HepG2 (cell line): ENCODE measurements around the gene RNH1. TPM values are rescaled to one million over a fixed set of nuclear protein-coding genes. Genes with fewer than 3 reads are reported as not detected.

ENCODE experiments used
- AFF4 ChIP-seq: sonication (generic); formaldehyde crosslinking; IDR thresholded peaks from 2 replicates; pipeline ENCODE4 v1.4.0; 2020; ENCODE audit warnings: missing genetic modification reagents
- FOXA1 ChIP-seq, 2 experiments: fragments of 450-650 bp in 1 of 2; sonication (generic) in 1 of 2; formaldehyde crosslinking in 1 of 2; IDR thresholded peaks; 2 replicates each; pipeline versions ENCODE4 v1.4.0 to v1.6.1; 2016 to 2020; ENCODE audit warnings: missing genetic modification reagents in 1 of 2
- GPN1 ChIP-seq: sonication (generic); formaldehyde crosslinking; IDR thresholded peaks from 2 replicates; pipeline ENCODE4 v1.5.1; 2020; ENCODE audit warnings: missing genetic modification reagents, borderline replicate concordance
- HIVEP1 ChIP-seq: sonication (generic); formaldehyde crosslinking; IDR thresholded peaks from 2 replicates; pipeline ENCODE4 v1.4.0; 2020; ENCODE audit warnings: mild to moderate bottlenecking, missing genetic modification reagents
- KAT8 ChIP-seq: IDR thresholded peaks from 2 replicates; pipeline ENCODE4 v1.6.1; 2016; ENCODE audit warnings: missing genetic modification reagents, missing compliant biosample characterization
- KDM5A ChIP-seq: fragments of 200-600 bp; sonication (generic); IDR thresholded peaks from 2 replicates; pipeline ENCODE4 v1.7.0; 2018; ENCODE audit warnings: antibody characterized with exemption, mild to moderate bottlenecking, low read length, borderline replicate concordance
- MAZ ChIP-seq, 2 experiments: sonication (generic) in 1 of 2; formaldehyde crosslinking in 1 of 2; IDR thresholded peaks; 2 replicates each; pipeline versions ENCODE4 v1.5.0 to v1.6.1; 2012 to 2020; ENCODE audit warnings: low read depth in 2 of 2, mild to moderate bottlenecking in 2 of 2, borderline replicate concordance in 1 of 2, improper control_type of control experiment in 1 of 2, low read length in 1 of 2, missing genetic modification reagents in 1 of 2, moderate library complexity in 1 of 2
- MED13 ChIP-seq: sonication (generic); formaldehyde crosslinking; IDR thresholded peaks from 2 replicates; pipeline ENCODE4 v1.5.0; 2020; ENCODE audit warnings: missing genetic modification reagents
- RXRB ChIP-seq: IDR thresholded peaks from 2 replicates; pipeline ENCODE4 v1.6.1; 2016; ENCODE audit warnings: borderline replicate concordance, missing genetic modification reagents, missing compliant biosample characterization
- TAF15 ChIP-seq: fragments of 200-400 bp; formaldehyde crosslinking; IDR thresholded peaks from one replicate; pipeline ENCODE4 v1.6.1; 2018; ENCODE audit warnings: mild to moderate bottlenecking, low read depth, low read length; ENCODE audit not compliant: poor library complexity, severe bottlenecking
- TFDP1 ChIP-seq: IDR thresholded peaks from 2 replicates; pipeline ENCODE4 v1.6.1; 2016; ENCODE audit warnings: missing compliant biosample characterization, missing genetic modification reagents, borderline replicate concordance
- TFE3 ChIP-seq: IDR thresholded peaks from 2 replicates; pipeline ENCODE4 v1.6.1; 2016
- TRAFD1 ChIP-seq: sonication (generic); formaldehyde crosslinking; IDR thresholded peaks from 2 replicates; pipeline ENCODE4 v1.5.1; 2020; ENCODE audit warnings: missing genetic modification reagents, mild to moderate bottlenecking, borderline replicate concordance
- ZHX1 ChIP-seq: sonication (generic); formaldehyde crosslinking; IDR thresholded peaks from 2 replicates; pipeline ENCODE4 v1.8.1; 2022; ENCODE audit warnings: low read depth, mild to moderate bottlenecking, missing genetic modification reagents
- polyA plus RNA-seq, 8 experiments: library from polyadenylated mRNA; depleted of rRNA in 3 of 8; stranded (reverse) in 7 of 8; unstranded in 1 of 8; fragments of >200 nt; fragmentation: Illumina TruSeq in 4 of 8; extraction: Trizol in 4 of 8; gene quantifications; 2 replicates each; pipeline versions ENCODE4 v1.2.1 to v1.2.3, GENCODE V29; 2011 to 2016; ENCODE audit warnings: low read depth in 4 of 8, missing spikeins in 1 of 8, mixed read lengths in 1 of 8; ENCODE audit not compliant: insufficient read depth in 1 of 8
- total RNA-seq, 5 experiments: library from RNA; depleted of rRNA; stranded (reverse); fragments of >200 nt; fragmentation: Illumina TruSeq; extraction: Trizol; gene quantifications; 2 replicates each; pipeline ENCODE4 v1.2.3, GENCODE V29; 2016; ENCODE audit warnings: low read depth in 1 of 5

The RNH1 gene
- total and polyA plus RNA-seq, 2 of the 13 experiments (the other 11 are each of a cell fraction or from before 2014, with no cell fraction given), result 36.0 to 74.1 TPM

GRCh38 chr11:449889-450808 lies 56.9 kb downstream of the RNH1 start, which contains the start of gene PTDSS2 (continued):
- TF ChIP-seq AFF4 (CRISPR knock-in tag), result 0 out of 2 replicates have a peak, but pooled peaks have one; percentile 28
- 0 out of 2 replicates have a peak, but pooled peaks have one; percentile 40 for TF ChIP-seq GPN1 (CRISPR knock-in tag)
- no peak for TF ChIP-seq MAZ (IDR thresholded peaks at IDR 0.05; ENCODE audit: borderline replicate concordance, low read depth, low read length)
- peak; percentile 74 for TF ChIP-seq MAZ (CRISPR knock-in tag; IDR thresholded peaks at IDR 0.05; ENCODE audit: low read depth)
- peak; percentile 87 for TF ChIP-seq KAT8
- peak; percentile 82 for TF ChIP-seq TFDP1 (CRISPR knock-in tag)
- peak; percentile 53; the same call in 1 of the 2 replicates for TF ChIP-seq RXRB
- peak; percentile 81; the same call in 1 of the 2 replicates for TF ChIP-seq KDM5A
- peak; percentile 40; the same call in 1 of the 2 replicates for TF ChIP-seq TFE3 (CRISPR knock-in tag)
- no peak; the same call in 1 of the 2 replicates for TF ChIP-seq MED13 (CRISPR knock-in tag)
- peak; percentile 54; the same call in 1 of the 2 replicates for TF ChIP-seq ZHX1 (CRISPR knock-in tag)
- TF ChIP-seq TAF15, result no peak
- TF ChIP-seq HIVEP1 (CRISPR knock-in tag), result peak; percentile 32; the same call in 1 of the 2 replicates
- no peak for TF ChIP-seq FOXA1 (IDR thresholded peaks at IDR 0.05)
- peak; percentile 58; the same call in 1 of the 2 replicates for TF ChIP-seq FOXA1 (CRISPR knock-in tag; IDR thresholded peaks at IDR 0.05)
- TF ChIP-seq TRAFD1 (CRISPR knock-in tag), result 0 out of 2 replicates have a peak, but pooled peaks have one; percentile 61
